Retinal pigment epithelial cell (primary cell): Measurements from ENCODE around the gene ACY1.

Experiments
- DNase-seq: peaks from one replicate; pipeline ENCODE4 v3.0.0-alpha.2; 2010; ENCODE audit warnings: low read depth
- H3K4me3 ChIP-seq: 2 replicates; pipeline ENCODE4 v1.5.1; 2011; ENCODE audit warnings: mild to moderate bottlenecking, low read length, control low read depth, moderate library complexity
- CTCF ChIP-seq: conservative IDR thresholded peaks from 2 replicates; pipeline ENCODE4 v1.5.1; 2011; ENCODE audit warnings: low read depth, low read length, control low read depth, inconsistent platforms

Gene ACY1

GRCh38 chr3:51997935-51998596 is 14.7 kb downstream of the ACY1 start:
- H3K4me3 ChIP-seq = no peak overlapping the region
- DNase-seq = peak; percentile 46
- TF ChIP-seq CTCF = no peak

- DNase-seq = no peak
- TF ChIP-seq CTCF = no peak
- no peak overlapping the region for H3K4me3 ChIP-seq
Measured at GRCh38 chr3:51998774-51999173, 15.4 kb downstream of the ACY1 start.

GRCh38 chr3:51999846-52000245 is 16.5 kb downstream of the ACY1 start:
- TF ChIP-seq CTCF = no peak

GRCh38 chr3:52001443-52001974 is 18.2 kb downstream of the ACY1 start:
- no peak overlapping the region for H3K4me3 ChIP-seq
- DNase-seq = no peak
- peak; percentile 93 for TF ChIP-seq CTCF

More at GRCh38 chr3:51999846-52000245, 16.5 kb downstream of the ACY1 start:
- H3K4me3 ChIP-seq = no peak overlapping the region
- DNase-seq = no peak

GRCh38 chr3:52002748-52003147 is 19.4 kb downstream of the ACY1 start:
- H3K4me3 ChIP-seq = no peak overlapping the region
- TF ChIP-seq CTCF = no peak
- DNase-seq = no peak

- DNase-seq = peak; percentile 43
- H3K4me3 ChIP-seq = no peak overlapping the region
- peak; percentile 88 for TF ChIP-seq CTCF
Measured at GRCh38 chr3:52004163-52004787, 20.9 kb downstream of the ACY1 start.
